Measurements from ENCODE around the gene C2orf49. TPM values are rescaled to one million over a fixed set of nuclear protein-coding genes. Genes with fewer than 3 reads are reported as not detected.
A peak's percentile ranks its signal among the peaks of the same experiment; 100 is the strongest.

The C2orf49 gene
- total and polyA plus RNA-seq, 2 of the 8 experiments (the other 6 are each of a cell fraction or from before 2014, with no cell fraction given), result 5.6 to 19.9 TPM

DNA sequence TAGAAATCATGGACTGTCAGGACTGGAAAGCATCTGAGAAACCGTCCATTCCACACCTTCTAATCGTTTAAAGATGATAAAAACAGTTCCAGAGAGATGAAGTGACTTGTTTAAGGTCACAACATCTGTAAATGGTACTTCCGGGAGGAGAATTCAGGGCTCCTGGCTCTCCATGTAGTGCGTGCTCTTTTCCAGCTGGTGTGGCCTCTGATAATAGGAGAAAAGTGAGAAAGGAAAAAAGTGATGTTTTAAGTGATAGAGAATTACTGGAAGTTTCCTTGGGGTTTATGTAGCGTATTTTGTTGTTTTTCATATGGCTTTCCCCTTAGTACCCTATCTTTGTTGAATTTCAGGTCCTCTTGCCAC lies 663 bp downstream of the C2orf49 start:
- Histone ChIP-seq H2BK120ac (replicated peaks; ENCODE audit: low read depth, low read length) (no peak overlapping the region), H2AFZ (ENCODE audit: low read length) (peak overlapping the region; percentile 6; the same call in 1 of the 2 replicates), H4K5ac (ENCODE audit: insufficient read length, low read depth, low read length) (no peak overlapping the region), H3K23ac (ENCODE audit: insufficient read length) (no peak overlapping the region), H3K9ac (replicated peaks in 1 of 4; ENCODE audit: extremely low read depth in 1 of 4, low read depth in 3 of 4, low read length in 3 of 4) (peak overlapping the region; percentile 65 to 98 (median 79)), H3K79me1 (ENCODE audit: low read depth, low read length) (no peaks in the 10 kb centered on the region; the same call in 1 of the 2 replicates), H2BK5ac (ENCODE audit: low read depth, low read length) (no peak overlapping the region), H3K14ac (ENCODE audit: insufficient read length) (no peak overlapping the region), H3K4me2 (ENCODE audit: insufficient read depth in 1 of 2, low read depth in 2 of 2, low read length in 2 of 2) (peak overlapping the region; percentile 72 to 74), H3K23me2 (ENCODE audit: low read depth, low read length) (peaks cover 7% of the 10 kb centered on the region; the same call in 1 of the 2 replicates), H3K4me1 (replicated peaks in 1 of 4; ENCODE audit: control insufficient read depth in 3 of 4, insufficient read depth in 4 of 4, low read length in 3 of 4) (peaks cover 0 to 5% (median 0%) of the 10 kb centered on the region in 4 experiments; a peak in 2 of 7 replicates), H3K27ac (ENCODE audit: low read depth, low read length) (peak overlapping the region; percentile 60), H2AK5ac (ENCODE audit: low read depth, low read length) (no peak overlapping the region), H3K4me3 (ENCODE audit: extremely low read depth in 1 of 4, insufficient read depth in 2 of 4, low read depth in 3 of 4, low read length in 4 of 4) (peak overlapping the region; percentile 82 to 99 (median 96)), H3K36me3 (ENCODE audit: control insufficient read depth in 2 of 4, insufficient read depth in 4 of 4, low read length in 3 of 4) (peaks cover 4 to 36% (median 21%) of the 10 kb centered on the region in 4 experiments; a peak in 7 of 8 replicates), H3K18ac (ENCODE audit: extremely low read depth, low read length) (no peak overlapping the region), H4K20me1 (replicated peaks in 1 of 2; ENCODE audit: control insufficient read depth in 1 of 2, insufficient read depth in 2 of 2, low read length in 2 of 2) (peaks cover 0 to 1% of the 10 kb centered on the region in 2 experiments), H4K8ac (ENCODE audit: extremely low read depth, insufficient read depth, low read length) (no peak overlapping the region), H3K9me3 (ENCODE audit: insufficient read depth in 2 of 2, low read depth in 1 of 2, low read length in 1 of 2) (no peaks in the 10 kb centered on the region), H2BK12ac (ENCODE audit: low read depth, low read length) (no peak overlapping the region), H3K56ac (replicated peaks; ENCODE audit: insufficient read length, low read depth, low read length) (no peak overlapping the region), H4K91ac (replicated peaks; ENCODE audit: insufficient read length, low read length) (no peak overlapping the region), H3K4ac (replicated peaks; ENCODE audit: insufficient read length, low read depth, low read length) (no peak overlapping the region), H3K79me2 (ENCODE audit: control insufficient read depth in 1 of 2, insufficient read depth in 2 of 2, low read length in 2 of 2) (peaks cover 16 to 44% of the 10 kb centered on the region in 2 experiments), H2BK15ac (ENCODE audit: low read length) (no peak overlapping the region), H2BK20ac (ENCODE audit: low read length) (no peak overlapping the region), H3K27me3 (replicated peaks in 1 of 4; ENCODE audit: control insufficient read depth in 3 of 4, extremely low read depth in 1 of 4, insufficient read depth in 3 of 4, low read length in 3 of 4) (no peaks in the 10 kb centered on the region)
- DNase-seq (ENCODE audit: low read depth in 1 of 2, low spot score in 2 of 2) (no peak), FAIRE-seq (no peak)
- no peak for TF ChIP-seq SP2 (IDR thresholded peaks at IDR 0.05; ENCODE audit: low read length)
- 0 out of 2 replicates have a peak, but pooled peaks have one; percentile 25 for TF ChIP-seq KDM5A (IDR thresholded peaks at IDR 0.05; ENCODE audit: low read length)
- POLR2A ChIA-PET (ENCODE audit: partially characterized antibody), result interaction anchor here (1.1 to 2.9 kb wide), 7 partner anchors 9 to 184 kb away, joined by 3 to 11 read pairs (median 5); partner anchors contain the start of gene FHL2
- CTCF ChIA-PET (ENCODE audit: partially characterized antibody), result interaction anchor here (0.5 to 1.5 kb wide), 5 partner anchors 40 to 218 kb away, joined by 3 to 4 read pairs (median 3); no protein-coding TSS in a partner anchor
- WGBS, 2 experiments (ENCODE audit: extremely low coverage in 1 of 2, insufficient coverage in 1 of 2, insufficient read length in 1 of 2, insufficient replicate concordance in 2 of 2, low coverage in 1 of 2, low lambda C conversion rate in 2 of 2, missing lambda C conversion rate in 1 of 2), result 12 to 100% methylated on average over 1 to 5 of the region's 5 CpGs

All from H1 (cell line).